ENCODE results near the gene TAF11L11.
"Not testable (repeated sequence)": the region's sequence is repeated elsewhere in the genome, so short reads cannot be mapped to it uniquely, and the experiment has no call there.

The TAF11L11 gene

GRCh38 chr5:17603880-17604279, at the start of gene TAF11L11:
TAF11L11 (plus strand) TSS chr5:17604183.
- not testable (repeated sequence) for DNase-seq

- not testable (repeated sequence) for DNase-seq
These were observed 18.3 kb upstream of the TAF11L11 start, which contains the start of gene TAF11L7 for GRCh38 chr5:17585658-17586057. TAF11L7 (minus strand) TSS chr5:17585758.

GRCh38 chr5:17590860-17591259, 13.1 kb upstream of the TAF11L11 start, which contains the start of gene TAF11L8:
TAF11L8 (minus strand) TSS chr5:17590960.
- not testable (repeated sequence) for DNase-seq

GRCh38 chr5:17594255-17594654, 9.7 kb upstream of the TAF11L11 start, which contains the start of gene TAF11L9:
TAF11L9 (minus strand) TSS chr5:17594394.
- not testable (repeated sequence) for DNase-seq

GRCh38 chr5:17597728-17598127, 6.3 kb upstream of the TAF11L11 start, which contains the start of gene TAF11L10:
TAF11L10 (minus strand) TSS chr5:17597828.
- DNase-seq, result not testable (repeated sequence)

GRCh38 chr5:17604951-17605350, 968 bp downstream of the TAF11L11 start:
- DNase-seq, result no peak

- not testable (repeated sequence) for DNase-seq
These were observed 3.5 kb downstream of the TAF11L11 start for GRCh38 chr5:17607461-17607860.

- not testable (repeated sequence) for DNase-seq
These were observed 6.1 kb downstream of the TAF11L11 start, which contains the start of gene TAF11L12 for GRCh38 chr5:17610092-17610491. TAF11L12 (plus strand) TSS chr5:17610392.

- DNase-seq, result no peak
These were observed 11.1 kb downstream of the TAF11L11 start for GRCh38 chr5:17614872-17615605.

- no peak for DNase-seq
These were observed 15.4 kb downstream of the TAF11L11 start for GRCh38 chr5:17619354-17619753.

- DNase-seq, result no peak
These were observed 16.6 kb downstream of the TAF11L11 start for GRCh38 chr5:17620627-17621026.

- DNase-seq, result no peak
These were observed 21.7 kb downstream of the TAF11L11 start for GRCh38 chr5:17625686-17626085.

GRCh38 chr5:17631788-17632187, 27.8 kb downstream of the TAF11L11 start, which contains the start of gene TAF11L13:
TAF11L13 (plus strand) TSS chr5:17632088.
- not testable (repeated sequence) for DNase-seq

- no peak for DNase-seq
These were observed 30.2 kb downstream of the TAF11L11 start, which contains the start of gene TAF11L14 for GRCh38 chr5:17634160-17634559. TAF11L14 (plus strand) TSS chr5:17634460.

GRCh38 chr5:17649232-17649631, 45.2 kb downstream of the TAF11L11 start:
- DNase-seq, result not testable (repeated sequence)

- DNase-seq, result not testable (repeated sequence)
These were observed 51.3 kb downstream of the TAF11L11 start for GRCh38 chr5:17655201-17655759.
